HG02798 (cell line): Measurements from ENCODE around the gene DNAH1.

Experiments used
- ATAC-seq: cut with Tn5 transposase; IDR thresholded peaks from one replicate; pipeline ENCODE4 v1.9.1; 2021; ENCODE audit warnings: mild to moderate bottlenecking; ENCODE audit not compliant: unreplicated experiment, poor library complexity

DNAH1 gene

GRCh38 chr3:52441772-52442332, 125.7 kb downstream of the DNAH1 start:
- no peak for ATAC-seq

GRCh38 chr3:52442409-52443267, 126.5 kb downstream of the DNAH1 start:
- ATAC-seq: no peak

- no peak for ATAC-seq
These were observed 127.1 kb downstream of the DNAH1 start for GRCh38 chr3:52443268-52443610.

- ATAC-seq: no peak
These were observed 127.9 kb downstream of the DNAH1 start for GRCh38 chr3:52443791-52444687.

GRCh38 chr3:52444860-52445793, 129.0 kb downstream of the DNAH1 start, which contains the start of gene SEMA3G:
TSS of gene SEMA3G (minus strand) at chr3:52445103. CDS start at chr3:52445027, 76 bp downstream.
- peak; percentile 87 for ATAC-seq

- ATAC-seq: no peak
These were observed 129.9 kb downstream of the DNAH1 start for GRCh38 chr3:52446042-52446441.

GRCh38 chr3:52446631-52447511, 130.8 kb downstream of the DNAH1 start:
- ATAC-seq: peak; percentile 34

GRCh38 chr3:52447512-52448355, 131.6 kb downstream of the DNAH1 start:
- no peak for ATAC-seq
